NK-92 (cell line): ENCODE measurements around the gene RBFOX2.

ENCODE experiments used
- DNase-seq: peaks from one replicate; lab custom pipeline; 2025; ENCODE audit not compliant: unreplicated experiment; lab: John Stamatoyannopoulos, UW

Gene RBFOX2

GRCh38 chr22:35903571-35904335 lies 124.9 kb downstream of the RBFOX2 start:
- DNase-seq: no peak

GRCh38 chr22:35900483-35901168 lies 128.0 kb downstream of the RBFOX2 start:
- DNase-seq: no peak

DNA sequence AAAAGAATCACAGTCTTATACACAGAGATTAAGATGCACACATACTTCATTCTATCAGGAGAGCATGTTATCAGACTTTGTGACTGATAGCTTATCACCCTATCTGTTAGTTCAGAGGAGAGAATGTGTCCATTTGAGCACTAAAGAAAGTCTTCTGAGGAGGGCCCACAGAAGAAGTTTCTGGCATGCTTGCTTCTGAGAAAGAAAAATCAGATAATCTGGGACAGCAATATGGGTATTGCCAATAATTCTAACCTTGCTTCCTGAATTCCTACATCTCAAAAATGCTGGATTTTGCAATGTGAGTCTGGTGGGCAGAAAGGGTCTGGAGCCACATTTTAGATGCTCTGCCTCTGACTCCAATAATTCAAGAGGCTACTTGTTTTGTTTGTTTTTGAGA lies 128.9 kb downstream of the RBFOX2 start:
- DNase-seq: no peak

DNA sequence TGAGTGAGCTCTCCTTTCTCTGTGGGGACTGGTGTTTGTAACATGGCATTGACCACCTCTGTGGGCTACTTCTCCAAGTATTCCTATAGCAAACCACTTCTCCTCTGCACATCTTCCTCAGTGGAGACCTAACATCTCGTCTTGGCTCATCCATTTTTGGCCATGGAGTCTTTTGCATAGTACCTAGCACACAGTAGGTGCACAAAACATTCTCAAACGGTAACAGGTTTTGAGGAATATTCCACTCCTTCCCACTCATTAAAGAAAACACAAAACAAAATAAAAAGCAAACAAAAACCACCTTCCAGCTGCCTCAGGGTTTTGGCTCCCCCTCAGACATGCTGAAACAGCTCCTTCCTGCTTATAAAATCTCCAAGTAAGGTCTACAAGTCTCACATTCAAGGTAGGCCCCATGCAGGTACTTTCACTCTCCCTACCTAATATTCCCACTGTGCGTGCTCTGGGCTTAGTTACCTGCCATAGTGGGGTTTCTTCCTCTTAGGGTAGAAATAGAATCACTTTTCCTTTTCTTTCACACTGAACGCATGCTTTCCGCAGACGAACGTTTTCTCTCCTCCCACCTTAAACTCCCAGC lies 132.4 kb downstream of the RBFOX2 start:
- no peak for DNase-seq

GRCh38 chr22:35894937-35895708 lies 133.5 kb downstream of the RBFOX2 start:
- DNase-seq: no peak

DNA sequence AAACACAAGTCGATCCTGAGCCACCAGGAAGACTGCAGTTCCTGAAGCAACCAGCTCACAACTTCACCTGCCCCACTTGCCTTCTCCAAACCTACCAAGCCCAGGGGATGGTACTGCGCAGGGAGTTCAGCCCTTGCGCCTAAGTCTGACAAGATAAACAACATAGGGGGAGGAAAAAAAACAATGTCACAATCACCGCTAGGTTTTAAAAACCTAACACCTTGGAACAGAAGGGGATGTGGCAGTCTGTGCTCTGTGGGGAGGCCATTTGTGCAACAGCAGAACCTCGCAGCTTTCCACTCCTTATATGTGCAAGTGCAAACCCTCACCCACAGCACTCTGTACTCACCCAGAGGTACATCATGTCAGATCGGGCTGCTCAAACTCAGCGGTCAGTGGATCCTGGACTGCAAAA lies 134.2 kb downstream of the RBFOX2 start:
- DNase-seq: no peak

DNA sequence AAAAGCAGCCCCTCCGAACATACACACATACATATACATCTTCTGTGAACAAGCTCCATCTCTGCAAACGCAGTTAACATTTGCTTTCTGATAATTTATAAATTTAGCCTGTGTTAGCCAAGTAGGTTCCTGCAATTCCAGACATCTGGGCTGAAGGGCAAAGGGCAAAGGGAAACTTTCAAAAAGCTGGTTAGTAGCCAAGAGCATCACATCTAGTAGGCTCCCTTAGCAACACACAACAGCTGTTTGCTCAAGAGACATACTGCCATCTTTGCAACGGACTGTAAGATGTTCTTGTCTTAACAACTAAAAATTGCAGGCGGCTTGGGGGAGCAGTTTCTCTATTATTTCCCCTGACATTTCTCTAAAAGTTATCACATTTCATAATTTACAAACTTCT lies 134.9 kb downstream of the RBFOX2 start:
- DNase-seq: no peak

DNA sequence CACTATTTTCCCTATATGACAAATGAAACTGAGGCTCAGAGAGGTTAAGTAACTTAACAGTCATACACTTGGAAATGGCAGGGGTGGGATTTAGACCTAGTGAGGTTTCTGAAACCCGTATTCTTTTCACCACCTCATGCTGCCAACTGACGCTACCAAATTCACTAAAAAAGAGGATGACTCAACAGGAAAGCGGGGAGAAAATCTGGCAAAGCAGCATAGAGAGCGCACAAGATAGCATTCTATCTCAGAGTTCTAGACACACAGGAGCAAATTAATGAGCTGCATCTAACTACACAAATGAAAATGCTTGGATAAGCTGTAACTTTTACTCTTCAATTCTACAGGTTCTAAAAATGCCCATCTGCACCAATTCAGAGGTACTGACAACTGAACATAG lies 136.4 kb downstream of the RBFOX2 start:
- no peak for DNase-seq

GRCh38 chr22:35891442-35891841 lies 137.2 kb downstream of the RBFOX2 start:
- DNase-seq: no peak

- no peak for DNase-seq
Measured at GRCh38 chr22:35889071-35889470, 139.6 kb downstream of the RBFOX2 start.

- no peak for DNase-seq
Measured at GRCh38 chr22:35888181-35888870, 140.3 kb downstream of the RBFOX2 start.

DNA sequence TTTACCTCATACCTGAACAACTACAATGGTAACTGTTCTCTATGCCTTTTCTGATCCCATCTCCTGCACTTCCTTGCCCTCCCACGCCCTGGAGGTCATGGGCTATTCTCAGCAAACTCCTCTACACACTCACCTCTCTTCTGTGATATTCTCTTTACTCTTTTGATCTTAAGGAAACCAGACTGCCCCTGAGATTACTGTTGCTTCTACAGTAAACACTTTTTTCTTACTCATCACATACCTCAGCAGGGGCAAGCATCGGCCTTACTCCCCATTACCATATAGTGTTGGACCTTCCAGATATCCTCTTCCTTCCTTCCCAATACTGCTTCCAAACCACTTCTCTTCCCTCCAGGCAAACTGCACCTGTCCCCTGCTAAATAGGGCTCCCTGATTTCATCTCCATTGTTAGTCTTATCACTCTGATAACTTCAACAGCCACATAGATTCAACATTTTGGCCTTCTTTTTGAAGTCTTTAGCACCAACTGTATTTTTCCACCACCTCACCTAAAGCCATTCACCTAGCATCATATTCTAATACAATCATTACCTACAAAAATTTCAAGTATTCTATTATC lies 141.2 kb downstream of the RBFOX2 start:
- DNase-seq: no peak

- DNase-seq: no peak
Measured at GRCh38 chr22:35886309-35886708, 142.3 kb downstream of the RBFOX2 start.

GRCh38 chr22:35884529-35884928 lies 144.1 kb downstream of the RBFOX2 start:
- DNase-seq: no peak

DNA sequence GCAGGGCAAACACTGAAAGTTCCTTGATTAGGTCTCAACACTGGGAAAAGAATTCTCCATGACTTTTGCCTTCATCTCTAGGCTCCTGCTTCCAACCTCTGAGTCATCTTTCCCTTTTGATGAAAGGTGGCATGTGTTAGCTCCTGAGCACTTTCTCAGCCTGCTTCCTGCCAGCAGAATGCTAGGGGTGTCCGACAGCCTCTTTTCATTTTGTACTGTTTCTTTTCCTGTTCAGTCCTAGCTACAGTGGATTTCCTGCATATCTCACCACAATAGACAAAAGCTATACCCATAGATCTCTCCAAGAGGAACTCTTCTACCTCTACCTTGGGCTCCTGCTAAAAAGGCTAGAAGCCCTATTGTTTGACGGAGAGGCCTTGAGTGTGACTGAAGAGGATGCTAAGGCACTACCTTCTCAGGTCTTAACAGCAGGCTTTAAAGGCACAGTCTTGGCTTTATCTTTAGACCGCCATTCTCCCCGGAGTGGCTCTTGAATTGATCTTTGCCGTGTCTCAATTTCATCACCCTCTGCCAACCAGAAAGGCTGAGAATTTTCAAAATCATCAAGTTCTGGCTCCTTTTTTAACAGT lies 145.5 kb downstream of the RBFOX2 start:
- no peak for DNase-seq

DNA sequence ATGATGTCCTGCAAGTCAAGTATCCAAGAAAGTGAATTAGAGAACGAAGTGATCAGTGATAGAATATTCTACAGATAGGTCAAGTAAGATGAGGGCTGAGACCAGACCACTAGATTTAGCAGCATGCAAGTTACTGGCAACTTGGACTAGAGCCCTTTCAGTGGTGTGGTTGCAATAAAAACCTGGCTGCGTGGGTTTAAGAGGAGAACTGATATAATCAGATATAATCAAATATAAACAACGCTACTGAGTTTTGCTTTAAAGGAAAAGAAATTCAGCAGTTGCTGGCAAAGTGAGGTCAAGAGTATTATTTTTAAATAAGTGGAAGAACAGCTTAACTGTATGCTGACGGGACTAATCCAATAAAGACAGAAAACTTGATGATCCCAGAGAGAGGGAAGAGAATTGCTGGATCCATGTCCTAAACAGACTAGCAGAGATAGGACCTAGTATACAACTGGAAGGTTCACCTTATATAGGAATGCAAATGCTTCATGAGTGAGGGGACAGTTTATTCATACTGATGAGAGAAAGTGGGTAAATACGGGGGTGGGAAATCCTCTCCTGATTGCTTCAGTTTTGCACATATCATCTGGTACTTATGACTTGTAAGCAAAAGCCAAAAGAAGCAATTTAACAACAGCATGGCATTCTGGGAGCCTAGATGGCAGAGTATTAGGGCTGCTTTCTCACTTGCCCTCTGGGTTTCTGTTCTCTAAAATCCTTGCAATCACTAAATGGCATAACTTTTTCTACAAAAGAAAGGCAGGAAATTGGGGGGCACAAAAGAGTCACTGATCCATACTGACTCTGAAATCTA lies 146.2 kb downstream of the RBFOX2 start:
- DNase-seq: no peak

DNA sequence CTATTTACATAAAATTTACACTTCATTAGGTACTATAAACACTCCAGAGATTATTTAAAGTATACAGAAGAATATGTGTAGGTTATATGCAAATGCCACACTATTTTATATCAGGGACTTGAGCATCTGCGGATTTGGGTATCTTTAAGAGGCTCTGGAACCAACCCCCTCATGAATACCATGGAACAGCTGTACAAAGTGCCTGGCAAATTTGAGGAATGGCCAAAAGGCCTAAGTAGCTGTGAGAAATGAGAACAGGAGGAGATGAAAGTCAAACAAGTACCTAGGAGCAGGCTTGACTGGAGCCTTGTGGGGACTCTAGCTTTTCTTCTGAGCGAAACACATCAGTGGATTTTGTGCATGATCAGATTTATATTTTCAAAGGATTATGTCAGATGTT lies 149.3 kb downstream of the RBFOX2 start:
- DNase-seq: no peak

DNA sequence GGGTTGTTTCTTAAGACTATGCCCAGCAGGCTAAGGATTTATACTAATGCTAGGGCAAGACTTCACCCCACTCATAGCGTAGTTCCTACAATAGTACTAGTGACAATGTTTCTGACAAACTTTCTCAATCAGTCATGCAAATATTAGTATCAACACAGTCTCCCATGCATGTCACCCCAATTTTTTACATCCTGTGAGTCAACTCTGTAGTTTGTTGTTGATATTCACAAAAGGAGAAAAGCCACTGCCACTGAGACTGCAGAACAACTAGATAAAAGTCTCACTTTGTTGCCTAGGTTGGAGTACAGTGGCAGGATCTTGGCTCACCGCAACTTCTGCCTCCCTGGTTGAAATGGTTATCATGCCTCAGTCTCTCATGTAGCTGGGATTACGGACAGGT lies 155.2 kb downstream of the RBFOX2 start:
- DNase-seq: no peak

DNA sequence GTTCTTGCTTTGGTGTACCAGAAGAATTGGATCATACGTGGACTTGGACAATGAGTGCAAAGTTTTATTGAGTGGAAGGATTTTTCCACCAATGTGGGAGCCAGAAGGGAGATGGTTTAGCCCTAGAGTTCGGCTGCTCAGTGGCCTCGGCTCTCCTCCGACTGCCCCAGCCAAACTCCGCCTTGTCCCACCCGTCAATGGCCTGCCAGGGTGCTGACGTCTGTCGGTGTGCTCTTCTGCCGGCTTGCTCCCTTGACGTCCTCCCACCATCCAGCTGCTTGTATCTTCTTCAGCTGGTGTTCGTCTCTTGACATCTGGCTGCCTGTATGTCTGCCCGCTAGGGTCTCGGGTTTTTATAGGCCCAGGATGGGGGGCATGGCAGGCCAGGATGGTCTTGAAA lies 156.2 kb downstream of the RBFOX2 start:
- no peak for DNase-seq
